ENCODE measurements around the gene EXOSC10. TPM values are rescaled to one million over a fixed set of nuclear protein-coding genes. Genes with fewer than 3 reads are reported as not detected.
A peak's percentile ranks its signal among the peaks of the same experiment; 100 is the strongest.
"Not testable (repeated sequence)": the region's sequence is repeated elsewhere in the genome, so short reads cannot be mapped to it uniquely, and the experiment has no call there.

Gene EXOSC10
- total and polyA plus RNA-seq, 2 of the 13 experiments (the other 11 are each of a cell fraction or from before 2014, with no cell fraction given): 48.4 to 67.6 TPM

DNA sequence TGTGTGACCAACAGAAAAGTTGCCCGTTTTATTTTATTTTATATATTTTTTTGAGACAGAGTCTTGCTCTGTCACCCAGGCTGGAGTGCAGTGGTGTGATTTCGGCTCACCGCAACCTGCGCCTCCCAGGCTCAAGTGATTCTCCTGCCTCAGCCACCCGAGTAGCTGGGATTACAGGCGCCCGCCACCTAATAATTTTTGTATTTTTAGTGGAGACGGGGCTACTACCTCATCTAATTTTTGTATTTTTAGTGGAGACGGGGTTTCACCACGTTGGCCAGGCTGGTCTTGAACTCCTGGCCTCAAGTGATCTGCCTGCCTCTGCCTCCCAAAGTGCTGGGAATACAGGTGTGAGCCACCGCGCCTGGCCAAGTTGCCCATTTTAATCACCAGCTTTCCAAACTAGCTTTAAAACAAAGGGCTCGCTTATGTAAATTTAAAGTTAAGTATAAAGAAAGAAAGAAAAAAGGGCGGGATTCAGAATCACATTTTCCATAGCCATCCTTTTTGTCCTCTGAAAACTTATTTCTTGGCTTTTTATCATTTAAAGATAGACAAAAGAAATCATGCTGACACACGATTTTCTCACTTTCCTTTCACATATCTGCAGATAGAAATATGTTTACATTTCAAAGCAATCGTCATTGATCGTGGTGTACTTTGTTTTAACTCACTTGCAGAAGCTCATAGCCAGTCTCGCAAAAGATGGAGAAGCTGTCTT, 62.5 kb downstream of the EXOSC10 start:
- intact Hi-C loops (cut with micrococcal nuclease; ENCODE audit: unreplicated experiment) (loop anchor here (2.0 to 5.0 kb wide), 2 partner anchors 24 to 60 kb away; partner anchors contain the start of genes EXOSC10 and SRM), in situ Hi-C loops (cut with HindIII; ENCODE audit: extremely low pct_ligation_motif_present, low pct_unique_long_range_greater_than_20kb) (loop anchor here (25.0 kb wide), 1 partner anchor 600 kb away; no protein-coding TSS in a partner anchor)
- not testable (repeated sequence) for H3K27ac ChIP-seq (ENCODE audit: extremely low read length, insufficient read depth, low read length); H3K9ac ChIP-seq (ENCODE audit: insufficient read depth, low read depth, low read length); ATAC-seq; H3K36me3 ChIP-seq (replicated peaks in 1 of 2; ENCODE audit: control insufficient read depth in 1 of 2, insufficient read depth in 2 of 2, low read length in 2 of 2); H3K27me3 ChIP-seq (ENCODE audit: control insufficient read depth in 1 of 2, insufficient read depth in 2 of 2, low read length in 2 of 2); H3K9me3 ChIP-seq (ENCODE audit: low read length); FAIRE-seq; H3K4me3 ChIP-seq (replicated peaks in 1 of 3; ENCODE audit: insufficient read depth in 1 of 3, low read depth in 2 of 3, low read length in 3 of 3); BruUV-seq (replicated peaks); H3K4me2 ChIP-seq (ENCODE audit: low read depth, low read length); H3K79me2 ChIP-seq (ENCODE audit: insufficient read depth, low read length); H3K4me1 ChIP-seq (ENCODE audit: insufficient read depth, low read length); H4K20me1 ChIP-seq (ENCODE audit: insufficient read depth, low read length); H2AFZ ChIP-seq (ENCODE audit: low read length); DNase-seq (ENCODE audit: low spot score)
- POLR2A ChIA-PET: interaction anchor here (0.9 to 1.6 kb wide), 5 partner anchors 10 to 62 kb away, joined by 3 to 9 read pairs (median 3); partner anchors contain the start of genes EXOSC10, MASP2 and SRM
- 54% methylated on average over 18 of the region's 18 CpGs for WGBS (ENCODE audit: low lambda C conversion rate)
- TF ChIP-seq MAFK (conservative IDR thresholded peaks at IDR 0.05 in 1 of 2, IDR thresholded peaks at IDR 0.05 in 1 of 2; ENCODE audit: low read length in 2 of 2) (peak; percentile 71 to 84; a peak in 3 of 4 replicates), MAFF (IDR thresholded peaks at IDR 0.05; ENCODE audit: low read depth, low read length) (peak; percentile 75; the same call in 1 of the 2 replicates)
- CTCF ChIA-PET (ENCODE audit: low intra/inter-chr PET ratio, low total read pairs): interaction anchor here (0.8 to 1.8 kb wide), 3 partner anchors 21 to 606 kb away, joined by 3 to 5 read pairs (median 5); partner anchors contain the start of gene SRM

DNA sequence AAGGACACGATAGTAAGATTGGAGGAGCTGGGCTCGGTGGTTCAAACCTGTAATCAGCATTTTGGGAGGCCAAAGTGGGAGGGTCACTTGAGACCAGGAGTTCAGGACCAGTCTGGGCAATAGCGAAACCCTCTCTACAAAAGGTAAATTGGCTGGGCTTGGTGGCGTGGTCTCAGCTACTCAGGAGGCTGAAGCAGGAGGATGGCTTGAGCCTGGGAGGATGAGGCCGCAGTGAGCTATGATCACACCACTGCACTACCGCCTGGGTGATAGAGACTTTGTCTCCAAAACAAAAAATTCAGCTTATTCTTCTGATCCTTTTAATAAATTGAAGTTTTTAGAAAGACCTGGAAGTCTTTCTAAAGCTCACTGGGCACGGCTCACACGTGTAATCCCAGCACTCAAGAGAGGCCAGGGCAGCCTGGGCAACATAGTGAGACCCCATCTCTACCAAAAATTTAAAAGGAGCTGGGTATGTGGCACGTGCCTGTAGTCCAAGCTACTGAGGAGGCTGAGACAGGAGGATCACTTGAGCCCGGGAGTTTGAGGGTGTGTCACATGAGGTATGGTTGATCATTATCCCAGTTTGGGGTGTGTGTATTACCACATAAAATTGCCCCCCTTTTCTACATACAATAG, 67.9 kb downstream of the EXOSC10 start:
- ChIA-PET POLR2A (interaction anchor here (0.7 to 1.3 kb wide), 2 partner anchors 10 to 68 kb away, joined by 3 to 5 read pairs; partner anchors contain the start of gene EXOSC10), CTCF (ENCODE audit: low intra/inter-chr PET ratio, low total read pairs) (no interaction called here)
- no peak overlapping the region for H3K4me2 ChIP-seq (ENCODE audit: low read depth, low read length)
- no peaks in the 10 kb centered on the region for H3K9me3 ChIP-seq (ENCODE audit: low read length)
- H3K4me3 ChIP-seq (replicated peaks in 1 of 3; ENCODE audit: insufficient read depth in 1 of 3, low read depth in 2 of 3, low read length in 3 of 3): no peak overlapping the region
- 0 out of 5 replicates have a peak, but pooled peaks cover 0 to 2% of the 10 kb centered on the region in 2 experiments for H3K36me3 ChIP-seq (replicated peaks in 1 of 2; ENCODE audit: control insufficient read depth in 1 of 2, insufficient read depth in 2 of 2, low read length in 2 of 2)
- H3K27ac ChIP-seq (ENCODE audit: extremely low read length, insufficient read depth, low read length): no peak overlapping the region
- FAIRE-seq (no peak), ATAC-seq (peak; percentile 37), DNase-seq (ENCODE audit: low spot score) (no peak)
- no peak overlapping the region for H2AFZ ChIP-seq (ENCODE audit: low read length)
- H3K27me3 ChIP-seq (ENCODE audit: control insufficient read depth in 1 of 2, insufficient read depth in 2 of 2, low read length in 2 of 2): no peaks in the 10 kb centered on the region
- WGBS (ENCODE audit: low lambda C conversion rate): 95% methylated on average over 10 of the region's 10 CpGs
- no peak overlapping the region for H3K9ac ChIP-seq (ENCODE audit: insufficient read depth, low read depth, low read length)
- no peaks in the 10 kb centered on the region for H3K79me2 ChIP-seq (ENCODE audit: insufficient read depth, low read length)
- no peaks in the 10 kb centered on the region for H4K20me1 ChIP-seq (ENCODE audit: insufficient read depth, low read length)
- TF ChIP-seq SP1 (IDR thresholded peaks at IDR 0.05) (no peak), SP1 (CRISPR knock-in tag; IDR thresholded peaks at IDR 0.05) (no peak), ZNF121 (CRISPR knock-in tag; IDR thresholded peaks at IDR 0.05) (0 out of 2 replicates have a peak, but pooled peaks have one; percentile 53), POLR2G (IDR thresholded peaks at IDR 0.05; ENCODE audit: low read depth, low read length) (0 out of 2 replicates have a peak, but pooled peaks have one; percentile 28)
- TF ChIP-seq, protein P1, sequence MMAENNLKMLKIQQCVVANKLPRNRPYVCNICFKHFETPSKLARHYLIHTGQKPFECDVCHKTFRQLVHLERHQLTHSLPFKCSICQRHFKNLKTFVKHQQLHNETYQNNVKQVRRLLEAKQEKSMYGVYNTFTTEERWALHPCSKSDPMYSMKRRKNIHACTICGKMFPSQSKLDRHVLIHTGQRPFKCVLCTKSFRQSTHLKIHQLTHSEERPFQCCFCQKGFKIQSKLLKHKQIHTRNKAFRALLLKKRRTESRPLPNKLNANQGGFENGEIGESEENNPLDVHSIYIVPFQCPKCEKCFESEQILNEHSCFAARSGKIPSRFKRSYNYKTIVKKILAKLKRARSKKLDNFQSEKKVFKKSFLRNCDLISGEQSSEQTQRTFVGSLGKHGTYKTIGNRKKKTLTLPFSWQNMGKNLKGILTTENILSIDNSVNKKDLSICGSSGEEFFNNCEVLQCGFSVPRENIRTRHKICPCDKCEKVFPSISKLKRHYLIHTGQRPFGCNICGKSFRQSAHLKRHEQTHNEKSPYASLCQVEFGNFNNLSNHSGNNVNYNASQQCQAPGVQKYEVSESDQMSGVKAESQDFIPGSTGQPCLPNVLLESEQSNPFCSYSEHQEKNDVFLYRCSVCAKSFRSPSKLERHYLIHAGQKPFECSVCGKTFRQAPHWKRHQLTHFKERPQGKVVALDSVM (CRISPR knock-in tag; IDR thresholded peaks at IDR 0.05): 0 out of 2 replicates have a peak, but pooled peaks have one; percentile 28
- BruUV-seq (replicated peaks): no TSS peak
- in situ Hi-C loops (cut with HindIII; ENCODE audit: extremely low pct_ligation_motif_present, low pct_unique_long_range_greater_than_20kb): loop anchor here (25.0 kb wide), 1 partner anchor 606 kb away; no protein-coding TSS in a partner anchor
- intact Hi-C loops (cut with micrococcal nuclease; ENCODE audit: unreplicated experiment): no loop called here
- no peaks in the 10 kb centered on the region for H3K4me1 ChIP-seq (ENCODE audit: insufficient read depth, low read length)

Measured in HepG2 (cell line).